Adipocyte (in vitro differentiated cells): ENCODE data around the gene NBPF4.
"Not testable (repeated sequence)": the region's sequence is repeated elsewhere in the genome, so short reads cannot be mapped to it uniquely, and the experiment has no call there.

ENCODE experiments used
- DNase-seq: peaks from one replicate; pipeline ENCODE4 v3.0.0-alpha.2; 2015; ENCODE audit warnings: low read depth
- H3K27me3 ChIP-seq: replicated peaks from 2 replicates; pipeline ENCODE4 v1.7.0; 2013; ENCODE audit warnings: mild to moderate bottlenecking, low read length, moderate library complexity; ENCODE audit not compliant: control insufficient read depth, insufficient read depth
- H3K36me3 ChIP-seq: 2 replicates; pipeline ENCODE4 v1.7.0; 2013; ENCODE audit warnings: low read length, mild to moderate bottlenecking, moderate library complexity; ENCODE audit not compliant: control insufficient read depth, insufficient read depth, severe bottlenecking
- H3K4me1 ChIP-seq: 2 replicates; pipeline ENCODE4 v1.7.0; 2013; ENCODE audit warnings: mild to moderate bottlenecking, low read length, moderate library complexity; ENCODE audit not compliant: control insufficient read depth, insufficient read depth
- H3K4me3 ChIP-seq: 2 replicates; pipeline ENCODE4 v1.7.0; 2013; ENCODE audit warnings: mild to moderate bottlenecking, low read length, moderate library complexity
- H3K9ac ChIP-seq: 2 replicates; pipeline ENCODE4 v1.7.0; 2013; ENCODE audit warnings: mild to moderate bottlenecking, low read length, moderate library complexity
- H3K9me3 ChIP-seq: 2 replicates; pipeline ENCODE4 v1.7.0; 2013; ENCODE audit warnings: mild to moderate bottlenecking, low read length, moderate library complexity; ENCODE audit not compliant: control insufficient read depth

NBPF4 gene

DNA sequence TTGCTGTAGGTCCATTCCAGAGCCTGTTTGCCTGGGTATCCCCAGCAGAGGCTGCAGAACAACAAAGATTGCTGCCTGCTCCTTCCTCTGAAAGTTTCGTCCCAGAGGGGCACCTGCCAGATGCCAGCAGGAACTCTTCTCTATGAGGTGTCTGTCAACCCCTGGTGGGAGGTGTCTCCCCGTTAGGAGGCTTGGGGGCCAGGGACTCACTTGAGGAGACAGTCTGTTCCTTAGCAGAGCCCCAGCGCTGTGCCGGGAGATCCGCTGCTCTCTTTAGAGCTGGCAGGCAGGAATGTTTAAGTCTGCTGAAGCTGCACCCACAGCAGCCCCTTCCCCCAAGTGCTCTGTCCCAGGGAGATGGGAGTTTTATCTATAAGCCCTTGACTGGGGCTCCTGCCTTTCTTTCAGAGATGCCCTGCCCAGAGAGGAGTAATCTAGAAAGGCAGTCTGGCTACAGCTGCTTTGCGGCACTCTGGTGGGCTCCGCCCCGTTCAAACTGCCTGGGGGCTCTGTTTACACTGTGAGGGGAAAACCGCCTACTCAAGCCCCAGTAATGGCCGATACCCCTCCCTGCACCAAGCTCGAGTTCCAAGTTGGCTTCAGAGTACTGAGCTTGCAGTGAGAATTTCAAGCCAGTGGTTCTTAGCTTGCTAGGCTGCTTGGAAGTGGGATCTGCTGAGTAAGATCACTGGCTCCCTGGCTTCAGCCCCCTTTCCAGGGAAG lies 35.0 kb downstream of the NBPF4 start:
- Histone ChIP-seq H3K4me1 (no peaks in the 10 kb centered on the region), H3K27me3 (peaks cover 10% of the 10 kb centered on the region), H3K9me3 (peaks cover 2% of the 10 kb centered on the region), H3K9ac (no peak overlapping the region), H3K4me3 (no peak overlapping the region), H3K36me3 (no peaks in the 10 kb centered on the region)
- DNase-seq: no peak

DNA sequence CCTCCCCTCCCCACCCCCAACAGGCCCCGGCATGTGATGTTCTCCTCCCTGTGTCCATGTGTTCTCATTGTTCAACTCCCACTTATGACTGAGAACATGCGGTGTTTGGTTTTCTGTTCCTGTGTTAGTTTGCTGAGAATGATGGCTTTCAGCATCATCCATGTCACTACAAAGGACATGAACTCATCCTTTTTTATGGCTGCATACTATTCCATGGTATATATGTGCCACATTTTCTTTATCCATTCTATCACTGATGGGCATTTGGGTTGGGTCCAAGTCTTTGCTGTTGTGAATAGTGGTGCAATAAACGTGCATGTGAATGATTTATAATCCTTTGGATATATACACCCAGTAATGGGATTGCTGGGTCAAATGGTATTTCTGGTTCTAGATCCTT lies 40.3 kb downstream of the NBPF4 start:
- not testable (repeated sequence) for H3K27me3 ChIP-seq, H3K36me3 ChIP-seq, DNase-seq, H3K4me3 ChIP-seq, H3K9ac ChIP-seq, H3K9me3 ChIP-seq
- peaks cover 12% of the 10 kb centered on the region for H3K4me1 ChIP-seq

DNA sequence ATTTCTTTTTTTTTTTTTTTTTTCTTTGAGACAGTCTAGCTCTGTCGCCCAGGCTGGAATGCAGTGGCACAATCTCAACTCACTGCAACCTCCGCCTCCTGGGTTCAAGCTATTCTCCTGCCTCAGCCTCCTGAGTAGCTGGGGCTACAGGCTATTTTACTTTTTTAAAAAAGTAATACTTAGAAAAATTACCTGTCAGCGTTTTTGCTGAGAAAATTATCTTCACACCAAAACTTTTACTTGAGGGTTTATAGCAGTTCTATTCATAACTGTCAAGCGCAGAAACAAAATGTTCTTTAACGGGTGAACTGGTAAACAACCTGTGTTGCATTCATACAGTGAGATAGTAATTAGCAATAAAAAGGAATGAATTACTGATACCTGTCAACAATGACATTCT lies 42.2 kb downstream of the NBPF4 start:
- Histone ChIP-seq H3K9me3 (peaks cover 2% of the 10 kb centered on the region), H3K36me3 (peaks cover 6% of the 10 kb centered on the region), H3K4me1 (peaks cover 30% of the 10 kb centered on the region), H3K4me3 (no peak overlapping the region), H3K9ac (no peak overlapping the region), H3K27me3 (no peaks in the 10 kb centered on the region)
- no peak for DNase-seq

DNA sequence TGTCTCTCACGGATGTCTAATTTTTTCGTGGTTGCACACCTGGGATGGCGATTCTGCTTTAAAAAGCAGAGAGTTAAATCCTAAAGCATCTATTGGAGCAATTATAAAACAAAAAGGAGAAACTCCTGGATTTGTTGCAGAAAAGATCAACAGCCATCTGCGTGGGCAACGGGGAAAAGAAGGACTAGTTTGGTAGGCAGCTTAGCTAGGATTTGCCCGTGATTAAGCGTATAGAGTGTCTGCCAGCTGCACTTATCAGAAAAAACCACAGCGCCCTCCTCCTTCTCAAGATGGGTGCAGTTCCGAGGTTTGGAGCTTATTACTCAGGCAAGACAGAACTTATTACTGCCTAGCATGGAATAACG lies 43.2 kb downstream of the NBPF4 start:
- H3K36me3 ChIP-seq: peaks cover 8% of the 10 kb centered on the region
- H3K27me3 ChIP-seq: no peaks in the 10 kb centered on the region
- DNase-seq: peak; percentile 83
- H3K4me3 ChIP-seq: peak overlapping the region; percentile 98
- peak overlapping the region; percentile 99 for H3K9ac ChIP-seq
- peaks cover 2% of the 10 kb centered on the region for H3K9me3 ChIP-seq
- H3K4me1 ChIP-seq: peaks cover 36% of the 10 kb centered on the region

DNA sequence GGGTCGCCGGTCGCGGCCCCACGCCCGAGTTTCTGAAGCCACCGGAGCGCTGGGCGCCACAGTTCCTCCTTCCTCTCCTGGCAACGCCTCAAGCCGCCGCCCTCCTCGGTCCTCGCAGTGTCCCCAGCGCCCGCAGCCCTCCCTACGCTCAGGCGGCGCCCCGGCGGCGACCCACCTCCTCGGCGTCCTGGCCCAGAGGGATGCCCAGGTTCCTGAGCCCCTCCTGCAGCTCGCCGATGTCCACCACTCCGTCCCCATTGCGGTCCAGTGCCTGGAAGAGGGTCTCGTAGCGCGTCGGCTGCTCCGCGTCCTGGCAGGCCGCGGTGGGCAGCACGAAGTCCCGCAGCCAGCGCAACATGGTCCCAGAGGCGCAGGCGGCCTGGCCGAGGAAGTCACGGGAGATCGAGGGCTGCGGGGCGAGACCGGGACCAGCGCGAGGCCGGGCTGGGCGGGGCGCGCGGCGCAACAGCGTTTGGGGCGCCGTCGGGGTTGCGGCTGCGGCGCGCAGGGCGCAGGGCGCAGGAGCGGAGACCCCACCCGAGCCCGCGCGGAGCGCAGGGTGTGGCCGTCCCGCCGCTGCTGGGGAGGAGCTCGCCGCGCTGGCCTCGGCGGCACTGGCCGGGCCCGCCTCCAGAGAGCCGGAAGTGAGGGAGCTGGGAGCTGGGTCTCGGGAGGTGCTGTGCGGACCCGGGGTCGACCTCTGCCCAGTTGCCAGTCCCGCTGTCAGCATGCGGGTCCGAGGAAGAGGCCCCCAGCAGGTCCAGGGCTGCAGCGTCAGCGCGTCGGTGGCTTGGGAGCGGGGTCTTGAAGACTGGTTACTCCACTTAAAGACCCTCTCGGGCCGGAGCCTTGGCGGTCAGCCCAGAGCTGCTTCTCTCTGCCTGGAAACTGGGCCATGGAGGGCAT lies 43.8 kb downstream of the NBPF4 start, which contains the start of gene SLC25A24:
Gene SLC25A24 (minus strand): TSS at position 563 of the 906 bp plus-strand sequence. CDS start 205 bp downstream, at position 358.
- H3K27me3 ChIP-seq: no peaks in the 10 kb centered on the region
- H3K36me3 ChIP-seq: peaks cover 14% of the 10 kb centered on the region
- peak within 1 kb of the TSS; percentile 99 for H3K9ac ChIP-seq
- peaks cover 38% of the 10 kb centered on the region for H3K4me1 ChIP-seq
- DNase-seq: peak; percentile 96
- peaks cover 2% of the 10 kb centered on the region for H3K9me3 ChIP-seq
- peak within 1 kb of the TSS; percentile 98 for H3K4me3 ChIP-seq

DNA sequence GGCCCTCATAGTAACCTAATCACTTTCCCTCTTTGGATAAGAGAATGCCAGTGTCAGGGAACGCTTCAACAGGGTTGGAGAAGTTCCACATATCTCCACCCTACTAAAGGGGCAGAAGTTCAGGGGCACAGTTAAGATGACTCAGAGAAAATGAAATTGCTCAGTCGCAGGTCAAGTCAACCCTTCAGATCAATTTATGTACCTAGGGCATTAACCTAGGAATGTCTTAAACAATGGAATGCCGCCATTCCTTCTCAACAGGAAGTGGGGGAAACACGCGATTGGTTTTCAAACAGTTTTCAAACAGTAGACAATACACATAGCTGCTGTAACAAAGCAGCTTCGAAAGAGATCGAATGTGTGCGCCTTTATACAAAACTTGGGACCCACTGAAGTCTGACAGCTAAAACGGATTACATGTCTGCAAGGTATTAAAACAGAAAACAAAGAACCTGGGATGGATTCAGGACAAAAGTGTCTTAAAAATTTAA lies 44.6 kb downstream of the NBPF4 start:
- Histone ChIP-seq H3K9ac (peak overlapping the region; percentile 99), H3K27me3 (no peaks in the 10 kb centered on the region), H3K4me3 (peak overlapping the region; percentile 98), H3K9me3 (no peaks in the 10 kb centered on the region), H3K4me1 (peaks cover 46% of the 10 kb centered on the region), H3K36me3 (peaks cover 20% of the 10 kb centered on the region)
- DNase-seq: peak; percentile 72

DNA sequence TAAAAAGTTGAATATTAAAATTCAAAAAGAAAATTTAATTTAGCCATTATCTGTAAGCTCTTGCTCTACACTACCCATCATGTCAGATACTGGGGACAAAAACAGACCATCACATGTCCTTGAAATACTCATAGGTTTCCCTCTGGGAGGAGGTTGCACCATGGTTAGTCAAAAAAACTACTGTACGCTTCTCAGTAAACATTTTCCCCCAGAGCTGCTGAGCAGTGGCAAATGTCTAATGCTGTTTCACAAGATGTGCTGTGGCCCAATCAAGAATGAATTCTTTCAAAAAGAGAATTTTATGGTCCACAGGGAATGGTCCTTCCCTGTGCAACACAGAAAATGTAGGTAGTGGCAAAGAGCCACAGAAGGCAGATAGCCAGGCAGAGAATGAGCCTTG lies 49.8 kb downstream of the NBPF4 start:
- peaks cover 30% of the 10 kb centered on the region for H3K36me3 ChIP-seq
- no peaks in the 10 kb centered on the region for H3K27me3 ChIP-seq
- no peak for DNase-seq
- no peaks in the 10 kb centered on the region for H3K9me3 ChIP-seq
- no peak overlapping the region for H3K9ac ChIP-seq
- peaks cover 61% of the 10 kb centered on the region for H3K4me1 ChIP-seq
- H3K4me3 ChIP-seq: peak overlapping the region; percentile 12

DNA sequence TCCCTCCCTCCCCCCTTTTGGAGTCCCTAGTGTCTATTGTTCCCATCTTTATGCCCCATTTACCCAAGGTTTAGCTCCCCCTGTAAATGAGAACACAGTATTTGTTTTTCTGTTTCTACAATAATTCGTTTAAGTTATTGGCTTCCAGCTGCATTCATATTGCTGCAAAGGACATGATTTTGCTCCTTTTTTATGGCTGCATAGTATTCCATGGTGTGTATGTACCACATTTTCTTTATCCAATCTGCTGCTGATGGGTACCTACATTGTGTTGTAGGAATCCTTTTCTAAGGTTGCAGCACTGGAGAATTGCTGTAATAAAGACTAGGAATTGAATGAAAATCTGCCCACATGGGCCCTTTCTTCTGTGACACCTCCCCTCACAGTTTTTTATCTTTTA lies 50.5 kb downstream of the NBPF4 start:
- Histone ChIP-seq H3K27me3 (no peaks in the 10 kb centered on the region), H3K4me3 (no peak overlapping the region), H3K9me3 (no peaks in the 10 kb centered on the region), H3K9ac (no peak overlapping the region), H3K4me1 (peaks cover 59% of the 10 kb centered on the region), H3K36me3 (peaks cover 30% of the 10 kb centered on the region)
- DNase-seq: no peak

DNA sequence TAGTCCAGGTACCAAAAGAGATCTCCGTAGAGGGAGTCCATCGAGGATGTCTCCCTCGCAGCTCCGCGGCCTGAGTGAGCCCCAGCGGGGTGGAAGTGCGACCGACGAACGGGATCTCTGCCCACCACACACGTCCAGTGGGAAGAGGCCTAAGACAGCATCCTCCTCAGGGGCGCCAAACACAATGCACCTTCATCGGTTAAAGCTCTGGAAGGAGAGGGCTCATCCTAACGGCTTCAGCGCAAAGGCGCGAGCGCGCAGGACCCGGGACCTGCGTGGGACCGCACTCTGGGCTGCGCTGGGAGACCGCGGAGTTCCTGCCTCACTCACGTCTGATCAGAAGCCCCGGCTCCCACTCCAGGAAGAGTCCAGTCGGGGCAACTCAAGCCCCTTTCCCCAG lies 51.3 kb downstream of the NBPF4 start:
- peaks cover 51% of the 10 kb centered on the region for H3K4me1 ChIP-seq
- H3K9ac ChIP-seq: no peak overlapping the region
- no peaks in the 10 kb centered on the region for H3K27me3 ChIP-seq
- no peaks in the 10 kb centered on the region for H3K9me3 ChIP-seq
- H3K4me3 ChIP-seq: no peak overlapping the region
- H3K36me3 ChIP-seq: peaks cover 29% of the 10 kb centered on the region
- DNase-seq: no peak

DNA sequence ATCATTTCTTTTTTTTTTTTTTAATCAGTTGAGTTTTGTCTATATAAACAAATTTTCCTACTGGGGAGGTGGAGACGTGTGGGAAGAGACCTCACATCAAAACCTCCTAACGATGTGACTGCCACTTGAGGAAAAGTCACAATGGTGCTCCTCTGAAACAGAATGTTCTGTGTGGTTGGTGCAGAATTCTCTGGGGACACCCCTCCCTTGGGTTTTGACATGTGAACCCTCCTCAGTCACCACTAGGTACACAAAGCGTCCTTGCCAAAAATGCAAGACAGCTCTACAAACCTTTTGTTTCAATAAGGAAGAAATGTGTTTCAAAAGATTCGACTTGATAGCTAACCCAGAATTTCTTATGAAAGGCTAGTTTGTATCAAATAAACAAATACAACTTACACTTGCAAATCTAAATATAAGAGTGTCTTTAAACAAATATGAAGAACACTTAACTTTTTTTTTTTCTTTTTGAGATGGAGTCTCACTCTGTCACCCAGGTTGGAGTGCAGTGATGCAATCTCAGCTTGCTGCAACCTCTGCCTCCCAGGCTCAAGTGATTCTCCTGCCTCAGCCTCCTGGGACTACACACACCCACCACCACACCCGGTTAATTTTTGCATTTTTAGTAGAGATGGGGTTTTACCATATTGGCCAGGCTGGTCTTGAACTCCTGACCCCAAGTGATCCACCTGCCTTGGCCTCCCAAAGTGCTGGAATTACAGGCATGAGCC lies 53.0 kb downstream of the NBPF4 start:
- DNase-seq: no peak
- H3K4me3 ChIP-seq: no peak overlapping the region
- no peak overlapping the region for H3K9ac ChIP-seq
- peaks cover 24% of the 10 kb centered on the region for H3K36me3 ChIP-seq
- H3K4me1 ChIP-seq: peaks cover 37% of the 10 kb centered on the region
- no peaks in the 10 kb centered on the region for H3K9me3 ChIP-seq
- H3K27me3 ChIP-seq: no peaks in the 10 kb centered on the region
